ENCODE data around the gene MAP3K10. TPM values are rescaled to one million over a fixed set of nuclear protein-coding genes. Genes with fewer than 3 reads are reported as not detected.
"Not testable (repeated sequence)": the region's sequence is repeated elsewhere in the genome, so short reads cannot be mapped to it uniquely, and the experiment has no call there.

MAP3K10 gene
- total and polyA plus RNA-seq, 2 donors (not counting 1 experiment from before 2014, with no cell fraction given) = 22.5 to 41.6 TPM

DNA sequence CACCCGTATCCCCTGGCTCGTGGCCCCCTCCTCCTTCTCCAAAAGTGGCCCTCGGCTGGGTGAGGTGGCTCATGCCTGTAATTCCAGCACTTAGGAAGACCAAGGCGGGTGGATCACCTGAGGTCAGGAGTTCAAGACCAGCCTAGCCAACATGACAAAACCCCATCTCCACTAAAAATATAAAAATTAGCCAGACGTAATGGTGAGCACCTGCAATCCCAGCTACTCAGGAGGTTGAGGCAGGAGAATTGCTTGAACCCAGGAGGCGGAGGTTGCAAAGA lies 45.5 kb upstream of the MAP3K10 start:
- H3K27ac ChIP-seq (ENCODE audit: low read length in 2 of 2); H3K27me3 Mint-ChIP-seq; H3K4me3 Mint-ChIP-seq; H4K20me1 ChIP-seq (ENCODE audit: control insufficient read depth, insufficient read depth, low read length, poor library complexity, severe bottlenecking); ATAC-seq (ENCODE audit: low read depth); H3K36me3 ChIP-seq (replicated peaks in 1 of 2; ENCODE audit: control extremely low read depth in 1 of 2, control insufficient read depth in 1 of 2, extremely low read depth in 1 of 2, insufficient read depth in 2 of 2, low read length in 1 of 2); H2AFZ ChIP-seq (ENCODE audit: insufficient read depth, low read depth, low read length, poor library complexity, severe bottlenecking); H3K27ac Mint-ChIP-seq; intact Hi-C loops (cut with micrococcal nuclease); H3K4me3 ChIP-seq (ENCODE audit: control extremely low read depth in 1 of 5, extremely low read depth in 1 of 5, insufficient read depth in 1 of 5, low read depth in 2 of 5, low read length in 4 of 5); H3K9me3 ChIP-seq (ENCODE audit: control extremely low read depth in 1 of 3, control insufficient read depth in 2 of 3, insufficient read depth in 1 of 3, low read length in 2 of 3); H3K79me2 ChIP-seq (ENCODE audit: control insufficient read depth, insufficient read depth, low read length); DNase-seq; H3K27me3 ChIP-seq (replicated peaks in 1 of 4; ENCODE audit: control extremely low read depth in 1 of 4, control insufficient read depth in 3 of 4, insufficient read depth in 4 of 4, low read length in 3 of 4); H3K9ac ChIP-seq (ENCODE audit: low read length); H3K9me3 Mint-ChIP-seq (ENCODE audit: insufficient read depth): not testable (repeated sequence)
- peaks cover 51 to 54% of the 10 kb centered on the region in 2 donors for H3K4me1 ChIP-seq (ENCODE audit: control insufficient read depth in 2 of 2, insufficient read depth in 2 of 2, low read length in 2 of 2)
- ChIA-PET POLR2A (interaction anchor here (0.6 kb wide), 2 partner anchors 134 to 1946 kb away, joined by 3 read pairs; no protein-coding TSS in a partner anchor), CTCF (interaction anchor here (0.9 to 1.2 kb wide), 2 partner anchors 9 to 20 kb away, joined by 3 read pairs; no protein-coding TSS in a partner anchor)
- WGBS (ENCODE audit: insufficient coverage) = 96% methylated on average over 5 of the region's 6 CpGs
- H3K4me1 Mint-ChIP-seq = peaks cover 49% of the 10 kb centered on the region
- peak overlapping the region; percentile 36 for H3K4me2 ChIP-seq (replicated peaks; ENCODE audit: low read depth, low read length, poor library complexity, severe bottlenecking)

DNA sequence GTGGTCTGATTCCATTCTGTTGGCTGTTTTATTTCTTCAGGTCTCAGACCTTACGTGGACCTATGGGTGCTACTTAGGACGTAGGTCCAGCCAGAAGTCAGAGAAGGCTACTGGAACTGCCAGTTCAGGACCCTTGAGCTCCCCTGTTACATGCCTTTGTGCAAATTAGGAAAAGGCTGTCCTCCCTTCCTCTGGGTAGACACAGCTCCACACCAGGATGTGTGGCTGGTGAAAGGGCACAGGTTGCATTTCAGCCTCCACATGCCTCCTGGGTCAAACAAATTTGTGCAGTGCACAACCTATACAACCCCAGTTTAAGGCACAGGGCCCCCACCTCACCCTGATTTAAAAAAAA lies 43.9 kb upstream of the MAP3K10 start:
- no peak overlapping the region for H3K27ac ChIP-seq (ENCODE audit: low read length in 2 of 2)
- intact Hi-C loops (cut with micrococcal nuclease) = no loop called here
- no peak overlapping the region for H3K4me3 Mint-ChIP-seq
- H3K27me3 ChIP-seq (replicated peaks in 1 of 4; ENCODE audit: control extremely low read depth in 1 of 4, control insufficient read depth in 3 of 4, insufficient read depth in 4 of 4, low read length in 3 of 4) = no peaks in the 10 kb centered on the region
- no peak for ATAC-seq (ENCODE audit: low read depth)
- ChIA-PET POLR2A (no interaction called here), CTCF (interaction anchor here (0.5 kb wide), 1 partner anchor 1689 kb away, joined by 3 read pairs; no protein-coding TSS in a partner anchor)
- H3K4me1 ChIP-seq (ENCODE audit: control insufficient read depth in 2 of 2, insufficient read depth in 2 of 2, low read length in 2 of 2) = peaks cover 49 to 52% of the 10 kb centered on the region in 2 donors
- peak overlapping the region; percentile 31 for H3K4me2 ChIP-seq (replicated peaks; ENCODE audit: low read depth, low read length, poor library complexity, severe bottlenecking)
- peaks cover 2% of the 10 kb centered on the region for H3K79me2 ChIP-seq (ENCODE audit: control insufficient read depth, insufficient read depth, low read length)
- no peak overlapping the region for H3K27ac Mint-ChIP-seq
- H3K9ac ChIP-seq (ENCODE audit: low read length) = no peak overlapping the region
- no peaks in the 10 kb centered on the region for H3K27me3 Mint-ChIP-seq
- peaks cover 0 to 3% (median 0%) of the 10 kb centered on the region in 3 donors for H3K9me3 ChIP-seq (ENCODE audit: control extremely low read depth in 1 of 3, control insufficient read depth in 2 of 3, insufficient read depth in 1 of 3, low read length in 2 of 3)
- no peaks in the 10 kb centered on the region for H3K36me3 ChIP-seq (replicated peaks in 1 of 2; ENCODE audit: control extremely low read depth in 1 of 2, control insufficient read depth in 1 of 2, extremely low read depth in 1 of 2, insufficient read depth in 2 of 2, low read length in 1 of 2)
- H3K4me1 Mint-ChIP-seq = peaks cover 41% of the 10 kb centered on the region
- H4K20me1 ChIP-seq (ENCODE audit: control insufficient read depth, insufficient read depth, low read length, poor library complexity, severe bottlenecking) = no peaks in the 10 kb centered on the region
- H3K4me3 ChIP-seq (ENCODE audit: control extremely low read depth in 1 of 5, extremely low read depth in 1 of 5, insufficient read depth in 1 of 5, low read depth in 2 of 5, low read length in 4 of 5) = no peak overlapping the region
- DNase-seq = no peak
- H3K9me3 Mint-ChIP-seq (ENCODE audit: insufficient read depth) = no peaks in the 10 kb centered on the region
- no peak overlapping the region for H2AFZ ChIP-seq (ENCODE audit: insufficient read depth, low read depth, low read length, poor library complexity, severe bottlenecking)
- TF ChIP-seq, protein P1, sequence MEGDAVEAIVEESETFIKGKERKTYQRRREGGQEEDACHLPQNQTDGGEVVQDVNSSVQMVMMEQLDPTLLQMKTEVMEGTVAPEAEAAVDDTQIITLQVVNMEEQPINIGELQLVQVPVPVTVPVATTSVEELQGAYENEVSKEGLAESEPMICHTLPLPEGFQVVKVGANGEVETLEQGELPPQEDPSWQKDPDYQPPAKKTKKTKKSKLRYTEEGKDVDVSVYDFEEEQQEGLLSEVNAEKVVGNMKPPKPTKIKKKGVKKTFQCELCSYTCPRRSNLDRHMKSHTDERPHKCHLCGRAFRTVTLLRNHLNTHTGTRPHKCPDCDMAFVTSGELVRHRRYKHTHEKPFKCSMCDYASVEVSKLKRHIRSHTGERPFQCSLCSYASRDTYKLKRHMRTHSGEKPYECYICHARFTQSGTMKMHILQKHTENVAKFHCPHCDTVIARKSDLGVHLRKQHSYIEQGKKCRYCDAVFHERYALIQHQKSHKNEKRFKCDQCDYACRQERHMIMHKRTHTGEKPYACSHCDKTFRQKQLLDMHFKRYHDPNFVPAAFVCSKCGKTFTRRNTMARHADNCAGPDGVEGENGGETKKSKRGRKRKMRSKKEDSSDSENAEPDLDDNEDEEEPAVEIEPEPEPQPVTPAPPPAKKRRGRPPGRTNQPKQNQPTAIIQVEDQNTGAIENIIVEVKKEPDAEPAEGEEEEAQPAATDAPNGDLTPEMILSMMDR (IDR thresholded peaks at IDR 0.05) = no peak
- 75% methylated on average over 2 of the region's 2 CpGs for WGBS (ENCODE audit: insufficient coverage)
